Urinary bladder (tissue), 4 donors: ENCODE data around the gene TRIP10. TPM values are rescaled to one million over a fixed set of nuclear protein-coding genes. Genes with fewer than 3 reads are reported as not detected.
"Not testable (repeated sequence)": the region's sequence is repeated elsewhere in the genome, so short reads cannot be mapped to it uniquely, and the experiment has no call there.

Experiments used
- DNase-seq: peaks from one replicate; pipeline ENCODE4 v3.0.0-alpha.2; 2015; ENCODE audit errors: extremely low spot score
- H3K27ac ChIP-seq: one replicate; pipeline ENCODE4 v1.5.1; 2013; ENCODE audit warnings: low read depth, mild to moderate bottlenecking, moderate library complexity
- H3K36me3 ChIP-seq: one replicate; pipeline ENCODE4 v1.6.1; 2013; ENCODE audit warnings: mild to moderate bottlenecking, moderate library complexity; ENCODE audit not compliant: insufficient read depth
- H3K4me1 ChIP-seq: one replicate; pipeline ENCODE4 v1.6.1; 2013; ENCODE audit warnings: mild to moderate bottlenecking, moderate library complexity; ENCODE audit not compliant: insufficient read depth
- H3K4me3 ChIP-seq: one replicate; pipeline ENCODE4 v1.5.1; 2013; ENCODE audit warnings: low read depth, low read length
- WGBS: extraction: QIAGEN DNeasy Blood & Tissue Kit; methylation state at CpG from one replicate; pipeline ENCODE4 v1.1.7; 2013; 5-methylcytosine and 5-hydroxymethylcytosine counted together
- polyA plus RNA-seq: library from polyadenylated mRNA; stranded (reverse); fragments of 200-250 nt; gene quantifications from one replicate; pipeline ENCODE4 v1.2.3, GENCODE V29; 2013
- total RNA-seq: library from RNA; depleted of rRNA; stranded (reverse); fragments of >200 nt; gene quantifications from one replicate; pipeline ENCODE4 v1.2.3, GENCODE V29; 2014
- donor health status: healthy with polysubstance abuse.
- donor health status: healthy.

Gene TRIP10
- total and polyA plus RNA-seq, 2 donors = 28.5 to 113 TPM

DNA sequence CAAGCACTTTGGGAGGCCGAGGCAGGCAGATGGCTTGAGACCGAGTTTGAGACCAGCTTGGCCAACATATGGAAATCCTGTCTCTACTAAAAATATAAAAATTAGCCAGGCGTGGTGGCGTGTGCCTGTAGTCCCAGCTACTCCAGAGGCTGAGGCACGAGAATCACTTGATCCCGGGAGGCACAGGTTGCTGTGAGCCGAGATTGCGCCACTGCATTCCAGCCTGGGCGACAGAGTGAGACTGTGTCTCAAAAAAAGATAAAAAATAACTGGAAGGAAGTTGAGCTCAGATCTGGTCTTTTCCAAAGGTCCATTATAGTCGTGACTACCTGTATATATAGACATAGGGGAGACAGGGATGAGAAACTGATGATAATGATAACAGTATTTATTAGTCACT, 9.1 kb downstream of the TRIP10 start:
- 87% methylated on average over 10 of the region's 10 CpGs for WGBS

DNA sequence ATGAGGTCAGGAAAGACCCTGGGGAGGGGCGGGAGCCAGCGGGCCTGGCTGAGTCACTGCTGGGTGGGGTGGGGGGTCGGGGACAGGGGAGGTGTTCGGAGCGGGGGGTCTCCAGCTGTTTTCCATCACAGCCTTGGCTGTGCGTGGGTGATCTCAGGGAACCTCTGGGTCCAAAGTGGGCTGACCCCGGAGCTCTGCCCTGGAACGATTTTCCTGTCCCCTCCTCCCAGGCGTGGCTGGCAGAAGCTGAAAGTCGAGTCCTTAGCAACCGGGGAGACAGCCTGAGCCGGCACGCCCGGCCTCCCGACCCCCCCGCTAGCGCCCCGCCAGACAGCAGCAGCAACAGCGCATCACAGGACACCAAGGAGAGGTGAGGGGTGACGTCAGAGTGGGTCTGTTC, 10.6 kb downstream of the TRIP10 start:
- no peaks in the 10 kb centered on the region for H3K4me1 ChIP-seq
- no peak overlapping the region for H3K27ac ChIP-seq
- no peak overlapping the region for H3K4me3 ChIP-seq
- H3K36me3 ChIP-seq = peaks cover 4% of the 10 kb centered on the region
- WGBS = 58% methylated on average over 20 of the region's 20 CpGs
- DNase-seq = no peak

More for the DNA sequence above, 9.1 kb downstream of the TRIP10 start:
- not testable (repeated sequence) for DNase-seq, H3K4me3 ChIP-seq, H3K27ac ChIP-seq, H3K4me1 ChIP-seq, H3K36me3 ChIP-seq

- 90% methylated on average over 16 of the region's 16 CpGs for WGBS
- Histone ChIP-seq H3K36me3 (peaks cover 4% of the 10 kb centered on the region), H3K27ac (no peak overlapping the region)
Measured at GRCh38 chr19:6751189-6751588, 11.7 kb downstream of the TRIP10 start.

GRCh38 chr19:6752256-6753177, 13.0 kb downstream of the TRIP10 start:
- no peak for DNase-seq
- Histone ChIP-seq H3K27ac (peak overlapping the region; percentile 32), H3K4me3 (no peak overlapping the region), H3K36me3 (no peaks in the 10 kb centered on the region), H3K4me1 (no peaks in the 10 kb centered on the region)
- WGBS = 65% methylated on average over 50 of the region's 50 CpGs

More at GRCh38 chr19:6751189-6751588, 11.7 kb downstream of the TRIP10 start:
- DNase-seq = no peak
- Histone ChIP-seq H3K4me1 (no peaks in the 10 kb centered on the region), H3K4me3 (no peak overlapping the region)

DNA sequence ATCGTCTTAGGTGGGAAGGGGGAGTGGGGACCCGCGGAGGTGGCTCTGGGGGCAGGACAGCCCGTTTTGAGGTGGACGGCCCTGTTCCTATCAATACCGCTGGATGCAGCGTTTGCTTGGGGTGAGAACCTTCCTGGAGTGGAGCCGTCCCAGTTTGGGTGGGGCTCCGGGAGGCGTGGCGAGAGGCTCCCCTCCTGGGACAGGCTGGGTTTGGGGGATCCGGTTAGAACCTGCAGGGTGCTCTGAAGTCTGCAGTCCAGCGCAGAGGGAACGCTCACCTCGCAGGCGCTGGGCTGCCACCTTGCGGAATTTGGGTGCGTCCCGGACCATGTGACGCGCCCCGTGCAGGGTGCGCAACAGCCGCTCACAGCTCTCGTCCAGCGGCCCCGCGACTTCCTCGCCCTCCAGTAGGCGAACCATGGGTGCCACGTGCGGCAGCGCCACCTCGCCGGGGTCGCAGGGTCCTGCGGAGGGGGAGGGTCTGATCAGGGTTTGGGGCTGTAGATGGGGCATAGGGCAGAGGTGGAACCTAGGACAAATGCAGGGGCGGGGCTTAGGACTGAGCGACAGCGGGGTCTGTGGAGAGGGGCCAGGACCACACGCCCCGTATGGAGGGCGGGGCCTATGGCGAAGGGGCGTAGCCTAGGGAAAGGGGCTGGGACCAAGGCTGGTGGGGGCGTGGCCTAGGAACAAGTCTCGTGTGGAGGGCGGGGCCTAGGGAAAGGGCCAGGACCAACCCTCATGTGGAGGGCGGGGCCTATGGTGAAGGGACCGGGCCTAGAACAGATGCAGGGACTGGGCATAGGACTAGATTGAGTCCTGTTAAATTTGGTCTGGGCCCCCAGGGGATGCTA, 13.9 kb downstream of the TRIP10 start:
- H3K4me3 ChIP-seq = peak overlapping the region; percentile 31
- DNase-seq = no peak
- no peaks in the 10 kb centered on the region for H3K4me1 ChIP-seq
- WGBS = 8% methylated on average over 50 of the region's 50 CpGs
- H3K36me3 ChIP-seq = no peaks in the 10 kb centered on the region
- peak overlapping the region; percentile 32 for H3K27ac ChIP-seq

GRCh38 chr19:6754136-6754535, 14.7 kb downstream of the TRIP10 start:
- Histone ChIP-seq H3K36me3 (no peaks in the 10 kb centered on the region), H3K4me3 (no peak overlapping the region), H3K4me1 (no peaks in the 10 kb centered on the region), H3K27ac (no peak overlapping the region)
- 93% methylated on average over 22 of the region's 22 CpGs for WGBS
- DNase-seq = no peak

- 89% methylated on average over 23 of the region's 23 CpGs for WGBS
- DNase-seq = no peak
- Histone ChIP-seq H3K27ac (no peak overlapping the region), H3K4me1 (no peaks in the 10 kb centered on the region), H3K36me3 (no peaks in the 10 kb centered on the region), H3K4me3 (no peak overlapping the region)
Measured at GRCh38 chr19:6754653-6755463, 15.4 kb downstream of the TRIP10 start.

DNA sequence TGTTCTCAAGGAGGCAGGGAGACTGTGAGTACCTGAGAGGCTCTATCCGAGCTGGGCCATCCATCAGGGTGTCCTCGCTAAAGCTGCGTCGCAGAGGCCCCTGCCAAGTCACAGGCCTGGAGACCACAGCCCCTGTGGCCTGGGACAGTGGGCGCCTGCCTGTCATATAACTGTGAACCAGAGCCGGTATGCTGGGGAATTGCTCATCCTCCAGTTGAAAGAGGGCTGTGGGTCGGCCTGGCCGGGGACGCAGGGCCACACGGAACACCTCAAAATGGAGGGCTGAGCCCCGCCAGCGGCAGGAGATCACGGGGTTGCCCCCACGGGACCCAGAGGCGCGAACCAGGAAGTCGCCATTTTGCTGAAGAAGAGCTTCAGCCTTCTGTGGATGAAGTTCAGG, 21.1 kb downstream of the TRIP10 start:
- 93% methylated on average over 17 of the region's 17 CpGs for WGBS
- Histone ChIP-seq H3K4me3 (no peak overlapping the region), H3K4me1 (no peaks in the 10 kb centered on the region), H3K36me3 (no peaks in the 10 kb centered on the region), H3K27ac (no peak overlapping the region)
- DNase-seq = no peak

- H3K27ac ChIP-seq = no peak overlapping the region
- DNase-seq = no peak
- no peaks in the 10 kb centered on the region for H3K4me1 ChIP-seq
- WGBS = 74% methylated on average over 4 of the region's 4 CpGs
- H3K4me3 ChIP-seq = no peak overlapping the region
- H3K36me3 ChIP-seq = no peaks in the 10 kb centered on the region
Measured at GRCh38 chr19:6761053-6761676, 21.7 kb downstream of the TRIP10 start.

- not testable (repeated sequence) for H3K36me3 ChIP-seq, H3K4me1 ChIP-seq, H3K4me3 ChIP-seq, H3K27ac ChIP-seq, DNase-seq
- 83% methylated on average over 8 of the region's 8 CpGs for WGBS
Measured at GRCh38 chr19:6762253-6762797, 22.8 kb downstream of the TRIP10 start.

DNA sequence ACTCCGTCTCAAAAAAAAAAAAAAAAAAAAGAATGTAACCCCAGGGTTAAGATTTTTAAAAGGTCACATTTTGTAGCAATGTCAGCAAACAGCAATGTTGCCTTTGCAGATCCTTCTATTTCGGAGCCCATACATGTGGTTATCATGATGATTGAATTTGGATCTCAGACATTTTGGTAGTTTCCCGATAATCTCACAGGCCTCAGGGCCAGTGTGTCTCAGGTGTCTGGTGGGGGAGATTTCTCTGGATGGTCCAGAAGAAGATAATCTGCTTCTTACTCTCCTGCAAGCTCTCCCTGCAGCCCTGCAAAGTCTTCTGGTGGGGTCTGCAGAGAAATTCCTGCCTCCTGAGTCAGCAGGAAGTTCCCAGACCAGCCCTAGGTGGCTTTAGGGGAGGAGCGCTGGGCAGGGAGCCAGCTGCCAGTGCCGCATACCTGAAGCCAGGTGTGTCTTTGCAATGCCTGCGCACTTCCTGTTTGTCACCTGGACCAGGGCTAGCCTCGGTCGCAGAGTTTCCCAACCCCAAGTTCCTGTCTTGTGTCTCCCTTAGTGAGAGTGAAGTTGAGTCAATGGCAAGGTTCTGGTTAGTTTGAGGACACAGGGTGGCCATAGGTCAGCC, 26.4 kb downstream of the TRIP10 start:
- Histone ChIP-seq H3K27ac (no peak overlapping the region), H3K36me3 (no peaks in the 10 kb centered on the region), H3K4me3 (no peak overlapping the region), H3K4me1 (no peaks in the 10 kb centered on the region)
- peak; percentile 81 for DNase-seq
- 26% methylated on average over 8 of the region's 8 CpGs for WGBS

GRCh38 chr19:6766357-6767080, 27.0 kb downstream of the TRIP10 start:
- no peaks in the 10 kb centered on the region for H3K36me3 ChIP-seq
- H3K4me1 ChIP-seq = no peaks in the 10 kb centered on the region
- peak overlapping the region; percentile 14 for H3K4me3 ChIP-seq
- 23% methylated on average over 16 of the region's 16 CpGs for WGBS
- H3K27ac ChIP-seq = peak overlapping the region; percentile 7
- DNase-seq = no peak
